H1 (cell line): ENCODE results near the gene OR10A6. TPM values are rescaled to one million over a fixed set of nuclear protein-coding genes. Genes with fewer than 3 reads are reported as not detected.

Source experiments
- BRCA1 ChIP-seq: IDR thresholded peaks from 2 replicates; pipeline ENCODE4 v1.6.1; 2012; ENCODE audit warnings: low read depth, low read length, improper control_type of control experiment
- CEBPB ChIP-seq: IDR thresholded peaks from 2 replicates; pipeline ENCODE4 v1.6.1; 2012; ENCODE audit warnings: low read depth, low read length
- CHD1 ChIP-seq: IDR thresholded peaks from 2 replicates; pipeline ENCODE4 v1.6.1; 2012; ENCODE audit warnings: low read depth, low read length, improper control_type of control experiment
- EZH2 ChIP-seq: fragments of 200-600 bp; sonication (generic); IDR thresholded peaks from 2 replicates; pipeline ENCODE4 v1.7.1; 2012; ENCODE audit warnings: low read depth, mild to moderate bottlenecking, moderate library complexity, low read length, inconsistent platforms; ENCODE audit not compliant: severe bottlenecking
- KDM5A ChIP-seq: fragments of 200-600 bp; IDR thresholded peaks from 2 replicates; pipeline ENCODE4 v1.7.1; 2012; ENCODE audit warnings: mild to moderate bottlenecking, low read length, inconsistent platforms, mixed read lengths
- SP1 ChIP-seq: IDR thresholded peaks from 2 replicates; pipeline ENCODE4 v1.6.1; 2011; ENCODE audit warnings: low read depth, low read length
- SP4 ChIP-seq: IDR thresholded peaks from 2 replicates; pipeline ENCODE4 v1.6.1; 2012; ENCODE audit warnings: low read length, inconsistent platforms
- TEAD4 ChIP-seq: IDR thresholded peaks from 2 replicates; pipeline ENCODE4 v1.6.1; 2012; ENCODE audit warnings: low read depth, low read length, inconsistent platforms, mixed read lengths
- ZNF274 ChIP-seq: IDR thresholded peaks from 2 replicates; pipeline ENCODE4 v1.7.0; 2012; ENCODE audit warnings: low read length, borderline replicate concordance; ENCODE audit errors: extremely low read depth
- polyA plus RNA-seq, 7 experiments: library from polyadenylated mRNA; depleted of rRNA in 3 of 7; stranded (reverse) in 5 of 7; unstranded in 2 of 7; fragments of >200 nt in 5 of 7; fragments of 200-250 nt in 2 of 7; gene quantifications; 1 replicate in 5 of 7; 2 replicates in 1 of 7; 4 replicates in 1 of 7; pipeline versions ENCODE4 v1.2.1 to v1.2.3, GENCODE V29; 2011 to 2013; ENCODE audit warnings: missing spikeins in 2 of 7, mixed read lengths in 2 of 7
- total RNA-seq: library from RNA; stranded (reverse); fragmentation: NEBNext Ultra II Directional; extraction: Animal tissue kit (Norgen Biotek cat#: 25700); gene quantifications from 2 replicates; pipeline ENCODE4 v1.2.1, GENCODE V29; 2021

OR10A6 gene
- total and polyA plus RNA-seq, 2 of the 8 experiments (the other 6 are each of a cell fraction or from before 2014, with no cell fraction given), result not detected

DNA sequence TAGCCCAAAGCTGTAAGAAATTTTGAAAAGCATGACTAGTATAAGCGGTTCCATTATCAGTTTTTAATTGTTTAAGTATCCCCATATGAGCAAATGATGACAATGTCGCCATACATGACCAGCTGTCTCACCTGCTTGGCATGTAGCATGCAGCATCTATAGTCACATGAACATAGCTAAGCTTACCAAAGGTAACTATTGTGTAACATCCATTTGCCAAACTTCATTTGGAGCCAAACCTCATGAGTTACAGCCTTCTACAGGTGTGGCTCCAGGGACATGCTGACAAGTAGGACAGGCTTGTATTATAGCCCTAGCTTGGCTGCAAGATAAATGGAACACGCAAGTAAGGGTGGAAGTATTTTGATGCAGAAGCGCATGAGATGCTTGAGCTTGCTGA is 30.4 kb downstream of the OR10A6 start (continued):
- TF ChIP-seq SP1 (no peak), KDM5A (no peak), EZH2 (no peak), ZNF274 (no peak), BRCA1 (no peak), CHD1 (no peak), SP4 (no peak), TEAD4 (no peak), CEBPB (no peak)
